Inferior parietal cortex (tissue), 1 donor: ENCODE measurements around the gene FIBCD1.
A peak's percentile ranks its signal among the peaks of the same experiment; 100 is the strongest.

Source experiments
- DNase-seq: peaks from one replicate; pipeline ENCODE4 v3.0.0-alpha.2; 2016; ENCODE audit errors: extremely low spot score

Gene FIBCD1

GRCh38 chr9:130861372-130862180 lies 77.5 kb downstream of the FIBCD1 start:
- no peak for DNase-seq

- peak; percentile 48 for DNase-seq
Measured at GRCh38 chr9:130860458-130861316, 78.4 kb downstream of the FIBCD1 start.

GRCh38 chr9:130858739-130859705 lies 80.0 kb downstream of the FIBCD1 start:
- no peak for DNase-seq

GRCh38 chr9:130857864-130858738 lies 80.9 kb downstream of the FIBCD1 start:
- no peak for DNase-seq

- DNase-seq = no peak
Measured at GRCh38 chr9:130856474-130856873, 82.6 kb downstream of the FIBCD1 start.

GRCh38 chr9:130854835-130855234 lies 84.2 kb downstream of the FIBCD1 start:
- no peak for DNase-seq

GRCh38 chr9:130854092-130854491 lies 85.0 kb downstream of the FIBCD1 start:
- DNase-seq = no peak

GRCh38 chr9:130852801-130853200 lies 86.2 kb downstream of the FIBCD1 start:
- no peak for DNase-seq
